SU-DHL-6 (cell line): ENCODE results near the gene SAMMSON.

Experiments used
- EZH2phosphoT487 ChIP-seq: fragments of 200-600 bp; sonication (generic), shearing (Covaris generic); conservative IDR thresholded peaks from 2 replicates; pipeline ENCODE4 v1.6.1; 2018; ENCODE audit warnings: mild to moderate bottlenecking, antibody characterized with exemption, low read length, moderate library complexity, mixed read lengths
- TF ChIP-seq, protein P1 (sequence below): fragments of 200-600 bp; sonication (generic); IDR thresholded peaks from one replicate; pipeline ENCODE4 v1.5.1; 2017; ENCODE audit warnings: antibody characterized with exemption, mild to moderate bottlenecking, low read length, moderate library complexity; ENCODE audit not compliant: insufficient read depth, poor library complexity, severe bottlenecking

GRCh38 chr3:70067860-70068521 lies 68.5 kb downstream of the SAMMSON start:
- TF ChIP-seq, protein P1, sequence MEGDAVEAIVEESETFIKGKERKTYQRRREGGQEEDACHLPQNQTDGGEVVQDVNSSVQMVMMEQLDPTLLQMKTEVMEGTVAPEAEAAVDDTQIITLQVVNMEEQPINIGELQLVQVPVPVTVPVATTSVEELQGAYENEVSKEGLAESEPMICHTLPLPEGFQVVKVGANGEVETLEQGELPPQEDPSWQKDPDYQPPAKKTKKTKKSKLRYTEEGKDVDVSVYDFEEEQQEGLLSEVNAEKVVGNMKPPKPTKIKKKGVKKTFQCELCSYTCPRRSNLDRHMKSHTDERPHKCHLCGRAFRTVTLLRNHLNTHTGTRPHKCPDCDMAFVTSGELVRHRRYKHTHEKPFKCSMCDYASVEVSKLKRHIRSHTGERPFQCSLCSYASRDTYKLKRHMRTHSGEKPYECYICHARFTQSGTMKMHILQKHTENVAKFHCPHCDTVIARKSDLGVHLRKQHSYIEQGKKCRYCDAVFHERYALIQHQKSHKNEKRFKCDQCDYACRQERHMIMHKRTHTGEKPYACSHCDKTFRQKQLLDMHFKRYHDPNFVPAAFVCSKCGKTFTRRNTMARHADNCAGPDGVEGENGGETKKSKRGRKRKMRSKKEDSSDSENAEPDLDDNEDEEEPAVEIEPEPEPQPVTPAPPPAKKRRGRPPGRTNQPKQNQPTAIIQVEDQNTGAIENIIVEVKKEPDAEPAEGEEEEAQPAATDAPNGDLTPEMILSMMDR, result no peak
- no peak for TF ChIP-seq EZH2phosphoT487
